ENCODE data around the gene SH2D4B.

SH2D4B gene

DNA sequence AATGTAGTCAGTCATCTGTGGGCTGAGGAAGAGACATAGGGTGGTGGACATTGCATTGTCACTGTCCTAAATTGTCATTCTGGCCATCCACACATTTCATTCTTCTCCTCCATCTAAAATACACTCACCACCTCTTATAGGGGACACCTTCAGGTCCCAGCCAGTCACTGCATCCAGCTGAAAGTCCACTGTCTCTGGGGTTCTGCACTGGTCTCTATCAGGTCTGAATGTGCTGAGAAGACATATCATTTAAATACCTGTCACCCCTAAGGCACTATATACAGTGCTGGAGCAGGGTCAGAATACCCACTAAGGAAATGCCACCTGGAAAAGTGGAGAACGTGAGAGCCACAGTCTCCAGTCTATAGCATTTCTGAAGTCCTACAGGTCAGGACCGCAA is 29.6 kb downstream of the SH2D4B start:
- TF ChIP-seq, protein P1, sequence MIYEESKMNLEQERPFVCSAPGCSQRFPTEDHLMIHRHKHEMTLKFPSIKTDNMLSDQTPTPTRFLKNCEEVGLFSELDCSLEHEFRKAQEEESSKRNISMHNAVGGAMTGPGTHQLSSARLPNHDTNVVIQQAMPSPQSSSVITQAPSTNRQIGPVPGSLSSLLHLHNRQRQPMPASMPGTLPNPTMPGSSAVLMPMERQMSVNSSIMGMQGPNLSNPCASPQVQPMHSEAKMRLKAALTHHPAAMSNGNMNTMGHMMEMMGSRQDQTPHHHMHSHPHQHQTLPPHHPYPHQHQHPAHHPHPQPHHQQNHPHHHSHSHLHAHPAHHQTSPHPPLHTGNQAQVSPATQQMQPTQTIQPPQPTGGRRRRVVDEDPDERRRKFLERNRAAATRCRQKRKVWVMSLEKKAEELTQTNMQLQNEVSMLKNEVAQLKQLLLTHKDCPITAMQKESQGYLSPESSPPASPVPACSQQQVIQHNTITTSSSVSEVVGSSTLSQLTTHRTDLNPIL (CRISPR knock-in tag; IDR thresholded peaks at IDR 0.05; ENCODE audit: low read depth): no peak
- TF ChIP-seq, protein P2, sequence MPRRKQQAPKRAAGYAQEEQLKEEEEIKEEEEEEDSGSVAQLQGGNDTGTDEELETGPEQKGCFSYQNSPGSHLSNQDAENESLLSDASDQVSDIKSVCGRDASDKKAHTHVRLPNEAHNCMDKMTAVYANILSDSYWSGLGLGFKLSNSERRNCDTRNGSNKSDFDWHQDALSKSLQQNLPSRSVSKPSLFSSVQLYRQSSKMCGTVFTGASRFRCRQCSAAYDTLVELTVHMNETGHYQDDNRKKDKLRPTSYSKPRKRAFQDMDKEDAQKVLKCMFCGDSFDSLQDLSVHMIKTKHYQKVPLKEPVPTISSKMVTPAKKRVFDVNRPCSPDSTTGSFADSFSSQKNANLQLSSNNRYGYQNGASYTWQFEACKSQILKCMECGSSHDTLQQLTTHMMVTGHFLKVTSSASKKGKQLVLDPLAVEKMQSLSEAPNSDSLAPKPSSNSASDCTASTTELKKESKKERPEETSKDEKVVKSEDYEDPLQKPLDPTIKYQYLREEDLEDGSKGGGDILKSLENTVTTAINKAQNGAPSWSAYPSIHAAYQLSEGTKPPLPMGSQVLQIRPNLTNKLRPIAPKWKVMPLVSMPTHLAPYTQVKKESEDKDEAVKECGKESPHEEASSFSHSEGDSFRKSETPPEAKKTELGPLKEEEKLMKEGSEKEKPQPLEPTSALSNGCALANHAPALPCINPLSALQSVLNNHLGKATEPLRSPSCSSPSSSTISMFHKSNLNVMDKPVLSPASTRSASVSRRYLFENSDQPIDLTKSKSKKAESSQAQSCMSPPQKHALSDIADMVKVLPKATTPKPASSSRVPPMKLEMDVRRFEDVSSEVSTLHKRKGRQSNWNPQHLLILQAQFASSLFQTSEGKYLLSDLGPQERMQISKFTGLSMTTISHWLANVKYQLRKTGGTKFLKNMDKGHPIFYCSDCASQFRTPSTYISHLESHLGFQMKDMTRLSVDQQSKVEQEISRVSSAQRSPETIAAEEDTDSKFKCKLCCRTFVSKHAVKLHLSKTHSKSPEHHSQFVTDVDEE (CRISPR knock-in tag; IDR thresholded peaks at IDR 0.05): no peak
- TF ChIP-seq ZNF8 (CRISPR knock-in tag; IDR thresholded peaks at IDR 0.05) (no peak), SNAI2 (CRISPR knock-in tag; IDR thresholded peaks at IDR 0.05) (no peak), PPARA (CRISPR knock-in tag; IDR thresholded peaks at IDR 0.05; ENCODE audit: borderline replicate concordance) (no peak)
- ATAC-seq: no peak

DNA sequence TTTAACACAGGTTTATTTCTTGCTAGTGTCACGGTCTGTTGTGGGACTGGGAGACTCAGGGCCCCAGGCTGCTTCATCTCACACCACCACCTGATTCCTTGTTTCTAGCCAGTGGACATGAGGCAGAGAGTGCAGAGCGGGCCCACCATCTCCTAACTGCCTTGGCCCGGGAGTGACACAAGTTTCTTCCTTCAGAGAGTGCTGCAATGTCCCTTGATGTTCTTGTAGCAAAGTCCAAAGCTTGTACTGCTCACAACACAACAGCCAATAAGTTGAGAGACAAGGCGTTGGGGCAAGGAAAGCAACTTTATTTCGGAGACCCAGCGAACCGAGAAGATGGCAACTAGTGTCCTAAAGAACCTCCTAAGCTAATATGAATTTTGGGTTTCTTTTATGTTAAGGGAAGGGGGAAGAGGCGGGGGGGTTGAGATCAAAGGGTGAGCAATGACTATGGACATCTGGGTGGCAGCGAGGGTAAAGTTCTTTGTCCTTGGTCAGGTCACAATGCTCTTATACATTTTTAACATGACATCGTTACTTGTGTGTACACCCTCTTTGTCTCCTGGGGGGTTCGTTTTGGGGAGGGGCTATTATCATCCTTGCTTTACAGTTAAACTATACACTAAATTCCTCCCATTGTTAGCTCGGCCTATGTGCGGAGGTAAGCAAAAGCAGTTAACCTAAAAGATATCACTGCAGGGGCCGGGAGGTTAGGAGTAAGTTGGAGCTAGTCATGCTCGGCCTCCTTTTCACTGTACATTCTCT is 31.6 kb downstream of the SH2D4B start:
- TF ChIP-seq TOX (CRISPR knock-in tag; IDR thresholded peaks at IDR 0.05; ENCODE audit: borderline replicate concordance): no peak
- no peak for ATAC-seq

DNA sequence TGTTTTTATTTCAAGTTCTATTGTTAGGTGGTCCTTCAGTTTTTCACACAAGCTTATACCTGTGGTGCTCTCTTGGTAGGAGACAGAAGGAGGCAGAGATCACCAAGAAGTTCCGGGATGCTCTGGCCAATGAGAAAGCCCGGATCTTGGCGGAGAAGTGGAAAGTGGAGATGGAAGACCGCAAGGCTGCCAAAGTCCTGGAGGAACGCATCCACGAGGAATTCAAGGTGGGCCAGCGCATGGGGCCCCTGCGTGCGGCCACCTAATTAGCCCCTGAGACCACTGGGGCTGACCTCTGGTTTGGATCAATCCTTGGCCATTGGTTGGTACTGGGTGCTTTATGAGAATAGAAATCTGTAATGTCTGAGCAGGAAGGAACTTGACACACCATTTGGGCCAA is 33.6 kb downstream of the SH2D4B start:
- TF ChIP-seq ZC3H10 (CRISPR knock-in tag; IDR thresholded peaks at IDR 0.05): no peak
- TF ChIP-seq ZNF565 (CRISPR knock-in tag; conservative IDR thresholded peaks at IDR 0.05; ENCODE audit: low read depth): no peak
- TF ChIP-seq ISL1 (CRISPR knock-in tag; IDR thresholded peaks at IDR 0.05): no peak
- TF ChIP-seq, protein P2 (CRISPR knock-in tag; IDR thresholded peaks at IDR 0.05): no peak
- no peak for TF ChIP-seq PPARA (CRISPR knock-in tag; IDR thresholded peaks at IDR 0.05; ENCODE audit: borderline replicate concordance)
- no peak for TF ChIP-seq BACH2 (CRISPR knock-in tag; IDR thresholded peaks at IDR 0.05; ENCODE audit: borderline replicate concordance)
- TF ChIP-seq GLIS3 (CRISPR knock-in tag; IDR thresholded peaks at IDR 0.05): no peak
- no peak for TF ChIP-seq CSDC2 (CRISPR knock-in tag; IDR thresholded peaks at IDR 0.05)
- TF ChIP-seq OSR1 (CRISPR knock-in tag; IDR thresholded peaks at IDR 0.05): no peak
- TF ChIP-seq ARNTL (CRISPR knock-in tag; IDR thresholded peaks at IDR 0.05; ENCODE audit: borderline replicate concordance, low read depth): no peak
- no peak for TF ChIP-seq ZFP3 (CRISPR knock-in tag; IDR thresholded peaks at IDR 0.05)
- TF ChIP-seq ZNF8 (CRISPR knock-in tag; IDR thresholded peaks at IDR 0.05): no peak
- no peak for TF ChIP-seq TCF4 (CRISPR knock-in tag; IDR thresholded peaks at IDR 0.05; ENCODE audit: borderline replicate concordance)
- no peak for ATAC-seq

DNA sequence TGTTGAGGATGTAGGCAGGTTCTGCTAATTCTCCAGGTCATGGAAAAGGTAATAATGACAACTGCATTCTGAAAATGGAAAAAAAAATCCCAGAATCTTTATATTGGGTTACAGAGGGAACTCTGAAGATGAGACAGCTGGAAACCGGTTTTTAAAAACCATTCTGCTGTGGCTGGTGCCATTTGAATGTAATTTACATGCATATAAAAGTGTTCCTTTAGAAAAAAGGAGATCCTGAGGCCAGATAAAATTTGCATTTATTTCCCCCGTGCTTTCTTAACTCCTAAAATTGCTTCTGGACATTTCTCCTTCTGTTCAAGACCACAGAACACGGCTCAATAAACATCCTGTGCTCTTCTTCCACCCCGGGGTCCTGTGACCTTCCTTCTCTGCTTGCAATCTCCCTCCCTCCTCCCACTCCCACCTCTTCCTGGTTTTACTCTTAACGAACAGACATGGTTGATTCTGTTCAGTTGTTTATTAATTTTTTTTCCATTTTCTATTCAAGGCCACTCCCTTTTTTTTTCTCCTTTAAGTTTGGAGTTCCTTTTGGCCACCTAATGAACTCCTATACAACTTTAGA is 41.6 kb downstream of the SH2D4B start:
- no peak for ATAC-seq
- TF ChIP-seq ISL1 (CRISPR knock-in tag; IDR thresholded peaks at IDR 0.05): no peak
- TF ChIP-seq ARNTL (CRISPR knock-in tag; IDR thresholded peaks at IDR 0.05; ENCODE audit: borderline replicate concordance, low read depth): no peak
- no peak for TF ChIP-seq TOX (CRISPR knock-in tag; IDR thresholded peaks at IDR 0.05; ENCODE audit: borderline replicate concordance)

DNA sequence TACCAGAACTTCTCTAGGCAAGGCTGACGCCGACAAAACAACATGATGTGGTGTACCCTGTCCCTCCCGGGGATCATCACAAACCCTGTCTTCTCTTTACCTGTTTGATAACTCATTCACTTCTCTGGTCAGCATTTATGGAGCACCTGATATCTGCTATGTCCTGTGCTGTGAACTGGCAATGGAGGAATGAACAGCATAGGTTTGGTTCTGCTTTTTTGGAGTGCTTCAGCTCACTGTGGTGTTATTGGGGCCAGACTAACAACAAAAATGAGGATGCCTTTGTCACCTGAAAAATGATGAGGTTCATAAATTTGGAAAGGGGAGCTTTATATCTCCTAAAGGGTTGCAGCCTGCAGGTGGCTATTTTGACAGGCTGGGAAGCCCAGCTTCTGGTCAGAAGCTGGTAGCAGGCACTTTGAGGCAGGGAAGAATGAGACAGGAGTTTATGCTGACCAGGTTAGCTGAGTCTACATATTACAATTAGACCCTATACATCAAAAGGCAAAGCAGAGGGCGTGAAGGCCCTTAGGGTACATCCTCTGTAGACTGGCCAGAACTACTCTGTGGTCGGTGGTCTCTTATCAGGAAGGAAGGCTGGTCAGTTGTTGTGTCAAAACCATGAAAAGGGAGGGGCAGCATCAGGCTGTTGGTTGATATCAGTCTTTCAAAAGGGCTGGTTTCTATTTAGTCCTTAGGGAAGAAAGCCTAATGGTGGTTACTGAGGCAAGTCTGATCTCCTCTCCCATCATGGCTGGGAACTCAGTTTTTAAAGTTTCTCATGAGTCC is 42.3 kb downstream of the SH2D4B start:
- ATAC-seq: no peak
- TF ChIP-seq ZNF70 (CRISPR knock-in tag; IDR thresholded peaks at IDR 0.05): no peak
- TF ChIP-seq PPARA (CRISPR knock-in tag; IDR thresholded peaks at IDR 0.05; ENCODE audit: borderline replicate concordance): no peak
- no peak for TF ChIP-seq ZFP30 (CRISPR knock-in tag; IDR thresholded peaks at IDR 0.05)
- TF ChIP-seq, protein P2 (CRISPR knock-in tag; IDR thresholded peaks at IDR 0.05): no peak
- no peak for TF ChIP-seq OSR1 (CRISPR knock-in tag; IDR thresholded peaks at IDR 0.05)
- no peak for TF ChIP-seq ZNF565 (CRISPR knock-in tag; conservative IDR thresholded peaks at IDR 0.05; ENCODE audit: low read depth)
- TF ChIP-seq GLIS3 (CRISPR knock-in tag; IDR thresholded peaks at IDR 0.05): no peak
- TF ChIP-seq ESRRG (CRISPR knock-in tag; IDR thresholded peaks at IDR 0.05): no peak
- no peak for TF ChIP-seq TOX (CRISPR knock-in tag; IDR thresholded peaks at IDR 0.05; ENCODE audit: borderline replicate concordance)
- no peak for TF ChIP-seq ZNF8 (CRISPR knock-in tag; IDR thresholded peaks at IDR 0.05)
- no peak for TF ChIP-seq ZFP3 (CRISPR knock-in tag; IDR thresholded peaks at IDR 0.05)
- no peak for TF ChIP-seq ARNTL (CRISPR knock-in tag; IDR thresholded peaks at IDR 0.05; ENCODE audit: borderline replicate concordance, low read depth)
- no peak for TF ChIP-seq ZC3H10 (CRISPR knock-in tag; IDR thresholded peaks at IDR 0.05)
